Mesenchymal stem cell (in vitro differentiated cells and primary cell): ENCODE data around the gene LRRC74A.

Experiments used
- DNase-seq: peaks from one replicate; pipeline ENCODE4 v3.0.0-alpha.2; 2013
- H2AFZ ChIP-seq: one replicate; pipeline ENCODE4 v1.6.1; 2013; ENCODE audit warnings: low read depth, mild to moderate bottlenecking, control low read depth, inconsistent platforms, low read length, moderate library complexity
- H2AK5ac ChIP-seq: 2 replicates; pipeline ENCODE4 v1.6.1; 2013; ENCODE audit warnings: low read length, moderate library complexity, mild to moderate bottlenecking, inconsistent platforms; ENCODE audit not compliant: severe bottlenecking
- H2BK120ac ChIP-seq: one replicate; pipeline ENCODE4 v1.6.1; 2013; ENCODE audit warnings: low read depth, mild to moderate bottlenecking, inconsistent platforms, low read length, moderate library complexity
- H2BK12ac ChIP-seq, 2 experiments: one replicate each; pipeline ENCODE4 v1.6.1; 2013; ENCODE audit warnings: inconsistent platforms in 2 of 2, low read length in 2 of 2, mild to moderate bottlenecking in 2 of 2, moderate library complexity in 2 of 2, control low read depth in 1 of 2
- H2BK15ac ChIP-seq: one replicate; pipeline ENCODE4 v1.6.1; 2013; ENCODE audit warnings: mild to moderate bottlenecking, low read depth, inconsistent platforms; ENCODE audit not compliant: poor library complexity, severe bottlenecking
- H2BK5ac ChIP-seq: 2 replicates; pipeline ENCODE4 v1.6.1; 2013; ENCODE audit warnings: low read depth, mild to moderate bottlenecking, low read length, control low read depth, inconsistent platforms; ENCODE audit not compliant: poor library complexity, severe bottlenecking
- H3K14ac ChIP-seq, 2 experiments: one replicate each; pipeline ENCODE4 v1.6.1; 2013; ENCODE audit warnings: inconsistent platforms in 2 of 2, low read length in 2 of 2, control low read depth in 1 of 2, mild to moderate bottlenecking in 1 of 2, moderate library complexity in 1 of 2
- H3K18ac ChIP-seq, 2 experiments: one replicate each; pipeline ENCODE4 v1.6.1; 2013; ENCODE audit warnings: inconsistent platforms in 2 of 2, low read length in 2 of 2, control low read depth in 1 of 2, low read depth in 1 of 2, mild to moderate bottlenecking in 1 of 2
- H3K23ac ChIP-seq, 2 experiments: one replicate each; pipeline ENCODE4 v1.6.1; 2013; ENCODE audit warnings: inconsistent platforms in 2 of 2, low read length in 2 of 2, mild to moderate bottlenecking in 2 of 2, moderate library complexity in 2 of 2, control low read depth in 1 of 2
- H3K27ac ChIP-seq: 2 replicates; pipeline ENCODE4 v1.5.1; 2013; ENCODE audit warnings: mild to moderate bottlenecking, moderate library complexity, low read length, control low read depth, inconsistent platforms; ENCODE audit not compliant: poor library complexity, severe bottlenecking
- H3K27me3 ChIP-seq, 2 experiments: 2 replicates each; pipeline versions ENCODE4 v1.6.1 to v1.7.0; 2013; ENCODE audit warnings: low read length in 2 of 2, mild to moderate bottlenecking in 2 of 2, moderate library complexity in 2 of 2, control low read depth in 1 of 2, inconsistent platforms in 1 of 2; ENCODE audit not compliant: control insufficient read depth in 1 of 2, insufficient read depth in 1 of 2
- H3K36me3 ChIP-seq, 2 experiments: 2 replicates each; pipeline versions ENCODE4 v1.6.1 to v1.7.0; 2013; ENCODE audit warnings: low read length in 2 of 2, control low read depth in 1 of 2, inconsistent platforms in 1 of 2, low read depth in 1 of 2, mild to moderate bottlenecking in 1 of 2; ENCODE audit not compliant: insufficient read depth in 2 of 2, control insufficient read depth in 1 of 2
- H3K4ac ChIP-seq, 2 experiments: one replicate each; pipeline ENCODE4 v1.6.1; 2013; ENCODE audit warnings: inconsistent platforms in 2 of 2, low read length in 2 of 2, mild to moderate bottlenecking in 2 of 2, moderate library complexity in 2 of 2, control low read depth in 1 of 2, low read depth in 1 of 2
- H3K4me1 ChIP-seq: 2 replicates; pipeline ENCODE4 v1.6.1; 2013; ENCODE audit warnings: low read depth, low read length, control low read depth; ENCODE audit not compliant: control insufficient read depth, insufficient read depth
- H3K4me2 ChIP-seq: 2 replicates; pipeline ENCODE4 v1.6.1; 2013; ENCODE audit warnings: low read length, mild to moderate bottlenecking, inconsistent platforms; ENCODE audit not compliant: poor library complexity, severe bottlenecking
- H3K4me3 ChIP-seq, 2 experiments: 2 replicates each; pipeline versions ENCODE4 v1.5.1 to v1.7.0; 2013; ENCODE audit warnings: low read length in 2 of 2, mild to moderate bottlenecking in 2 of 2, control low read depth in 1 of 2, low read depth in 1 of 2; ENCODE audit not compliant: insufficient read depth in 1 of 2
- H3K79me1 ChIP-seq: replicated peaks from 2 replicates; pipeline ENCODE4 v1.6.1; 2013; ENCODE audit warnings: mild to moderate bottlenecking, control low read depth, low read length, inconsistent platforms; ENCODE audit not compliant: poor library complexity, severe bottlenecking
- H3K9ac ChIP-seq: 2 replicates; pipeline ENCODE4 v1.7.0; 2013; ENCODE audit warnings: mild to moderate bottlenecking, low read length, moderate library complexity
- H3K9me3 ChIP-seq: 2 replicates; pipeline ENCODE4 v1.7.0; 2013; ENCODE audit warnings: mild to moderate bottlenecking, low read length; ENCODE audit not compliant: control insufficient read depth
- H4K8ac ChIP-seq: one replicate; pipeline ENCODE4 v1.6.1; 2013; ENCODE audit warnings: inconsistent platforms, mild to moderate bottlenecking, low read length, moderate library complexity
- H4K91ac ChIP-seq: one replicate; pipeline ENCODE4 v1.6.1; 2013; ENCODE audit warnings: mild to moderate bottlenecking, low read length, inconsistent platforms
- WGBS: methylation state at CpG from one replicate; pipeline ENCODE4 v1.1.7; 2013; ENCODE audit warnings: mixed read lengths; 5-methylcytosine and 5-hydroxymethylcytosine counted together

Gene LRRC74A

GRCh38 chr14:76881348-76881747, 55.1 kb downstream of the LRRC74A start:
- 91% methylated on average over 6 of the region's 6 CpGs for WGBS
- Histone ChIP-seq H2BK120ac (no peak overlapping the region), H3K9ac (no peak overlapping the region), H2AK5ac (no peak overlapping the region), H3K18ac (no peak overlapping the region), H2BK12ac (no peak overlapping the region), H3K4me2 (no peak overlapping the region), H2AFZ (no peak overlapping the region), H3K27ac (no peak overlapping the region), H3K4me3 (no peak overlapping the region), H3K9me3 (no peaks in the 10 kb centered on the region), H4K8ac (no peak overlapping the region), H3K14ac (no peak overlapping the region), H4K91ac (no peak overlapping the region), H3K23ac (no peak overlapping the region), H3K36me3 (no peaks in the 10 kb centered on the region), H3K4me1 (peaks cover 10% of the 10 kb centered on the region), H3K79me1 (no peaks in the 10 kb centered on the region), H3K4ac (no peak overlapping the region), H3K27me3 (peaks cover 3 to 9% of the 10 kb centered on the region in 2 experiments), H2BK15ac (no peak overlapping the region), H2BK5ac (no peak overlapping the region)
- no peak for DNase-seq

- Histone ChIP-seq H3K14ac (no peak overlapping the region), H4K8ac (no peak overlapping the region)
- 79% methylated on average over 5 of the region's 5 CpGs for WGBS
These were observed 56.4 kb downstream of the LRRC74A start for GRCh38 chr14:76882651-76883050.

GRCh38 chr14:76883447-76883846, 57.2 kb downstream of the LRRC74A start:
- Histone ChIP-seq H3K9ac (no peak overlapping the region), H4K91ac (peak overlapping the region; percentile 40), H2BK15ac (no peak overlapping the region), H3K23ac (no peak overlapping the region), H3K4me1 (peaks cover 10% of the 10 kb centered on the region), H2BK12ac (no peak overlapping the region), H3K9me3 (no peaks in the 10 kb centered on the region), H3K79me1 (no peaks in the 10 kb centered on the region), H2AK5ac (no peak overlapping the region), H3K14ac (no peak overlapping the region), H3K36me3 (no peaks in the 10 kb centered on the region), H3K4me3 (peak overlapping the region in 1 of 2 experiments; percentile 4), H2AFZ (no peak overlapping the region), H2BK120ac (no peak overlapping the region), H3K27ac (no peak overlapping the region), H2BK5ac (no peak overlapping the region), H3K27me3 (peaks cover 3 to 9% of the 10 kb centered on the region in 2 experiments), H3K4ac (no peak overlapping the region), H4K8ac (no peak overlapping the region), H3K18ac (no peak overlapping the region), H3K4me2 (no peak overlapping the region)
- DNase-seq, result no peak
- WGBS, result 81% methylated on average over 5 of the region's 6 CpGs

More at GRCh38 chr14:76882651-76883050, 56.4 kb downstream of the LRRC74A start:
- Histone ChIP-seq H3K4me1 (peaks cover 10% of the 10 kb centered on the region), H2BK15ac (no peak overlapping the region), H3K9me3 (no peaks in the 10 kb centered on the region), H2BK120ac (no peak overlapping the region), H3K23ac (no peak overlapping the region), H3K79me1 (no peaks in the 10 kb centered on the region), H2BK5ac (no peak overlapping the region), H3K4me3 (no peak overlapping the region), H3K27ac (no peak overlapping the region), H2BK12ac (no peak overlapping the region), H3K18ac (no peak overlapping the region), H3K4ac (no peak overlapping the region), H2AFZ (no peak overlapping the region), H3K27me3 (peaks cover 3 to 9% of the 10 kb centered on the region in 2 experiments), H4K91ac (peak overlapping the region; percentile 59), H3K9ac (no peak overlapping the region), H2AK5ac (no peak overlapping the region), H3K4me2 (no peak overlapping the region), H3K36me3 (no peaks in the 10 kb centered on the region)
- DNase-seq, result no peak

- H3K14ac ChIP-seq, result no peak overlapping the region
- no peak overlapping the region for H3K18ac ChIP-seq
- no peak overlapping the region for H2BK120ac ChIP-seq
- no peak overlapping the region for H3K23ac ChIP-seq
- H2AK5ac ChIP-seq, result no peak overlapping the region
- no peak overlapping the region for H2AFZ ChIP-seq
- H3K27ac ChIP-seq, result no peak overlapping the region
- H2BK15ac ChIP-seq, result no peak overlapping the region
- WGBS, result 91% methylated on average over 6 of the region's 6 CpGs
- H3K4me1 ChIP-seq, result peaks cover 10% of the 10 kb centered on the region
- no peak overlapping the region for H4K8ac ChIP-seq
- H2BK12ac ChIP-seq, result peak overlapping the region in 1 of 2 experiments; percentile 27
- H3K4me3 ChIP-seq, result no peak overlapping the region
- no peak overlapping the region for H4K91ac ChIP-seq
- H2BK5ac ChIP-seq, result no peak overlapping the region
- H3K9ac ChIP-seq, result no peak overlapping the region
- no peaks in the 10 kb centered on the region for H3K79me1 ChIP-seq
- peaks cover 3 to 9% of the 10 kb centered on the region in 2 experiments for H3K27me3 ChIP-seq
- H3K4me2 ChIP-seq, result no peak overlapping the region
- H3K9me3 ChIP-seq, result no peaks in the 10 kb centered on the region
- no peak for DNase-seq
- no peaks in the 10 kb centered on the region for H3K36me3 ChIP-seq
- H3K4ac ChIP-seq, result no peak overlapping the region
These were observed 58.2 kb downstream of the LRRC74A start for GRCh38 chr14:76884394-76884793.
